Forelimb muscle (tissue), 1 donor: ENCODE measurements around the gene NUDT4. TPM values are rescaled to one million over a fixed set of nuclear protein-coding genes. Genes with fewer than 3 reads are reported as not detected.
"Not testable (repeated sequence)": the region's sequence is repeated elsewhere in the genome, so short reads cannot be mapped to it uniquely, and the experiment has no call there.

Experiments
- DNase-seq: peaks from one replicate; pipeline ENCODE4 v3.0.0-alpha.2; 2013; ENCODE audit warnings: low read depth
- polyA plus RNA-seq: library from polyadenylated mRNA; unstranded; fragments of 120-200 nt; gene quantifications from one replicate; pipeline ENCODE4 v1.2.1, GENCODE V29; 2013; ENCODE audit not compliant: insufficient read length

The NUDT4 gene
- polyA plus RNA-seq, 1 donor, result 74.8 TPM

DNA sequence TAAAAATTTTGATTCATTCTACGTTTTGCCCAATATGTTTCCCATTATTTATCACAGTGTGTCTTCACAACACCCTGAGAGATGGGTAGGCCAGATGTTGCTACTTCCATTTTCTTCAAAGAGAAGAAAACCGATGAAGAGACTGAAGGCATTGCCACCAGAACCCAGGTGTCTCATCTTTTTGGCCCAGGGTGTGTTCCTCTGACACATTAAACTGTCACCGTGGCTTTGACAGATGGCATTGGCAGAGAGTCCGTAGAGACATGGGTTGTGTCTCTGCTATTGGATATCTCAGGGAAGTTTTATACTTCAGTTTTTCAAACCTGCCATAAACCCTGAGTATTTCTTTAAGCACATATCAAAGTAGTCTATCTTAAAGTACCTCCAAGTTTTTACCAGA, 11.3 kb upstream of the NUDT4 start:
- no peak for DNase-seq

DNA sequence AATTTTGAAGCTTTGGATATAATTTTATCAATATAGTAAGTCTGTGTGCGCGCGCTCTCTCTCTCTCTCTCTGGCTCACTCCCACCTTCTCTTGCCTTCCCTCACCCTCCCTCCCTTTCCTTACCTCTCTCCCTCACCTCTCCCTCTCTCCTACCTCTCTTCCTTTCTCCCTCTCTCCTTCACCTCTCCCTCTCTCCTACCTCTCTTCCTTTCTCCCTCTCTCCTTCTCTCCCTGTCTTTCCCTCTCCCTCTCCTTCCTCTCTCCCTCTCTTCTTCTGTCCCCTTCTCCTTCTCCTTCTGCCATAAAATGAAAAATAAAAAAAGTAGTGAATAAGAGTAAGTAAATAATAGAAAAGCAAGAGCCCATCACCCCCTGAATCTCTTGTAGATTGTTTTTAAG, 9.0 kb upstream of the NUDT4 start:
- DNase-seq, result no peak

DNA sequence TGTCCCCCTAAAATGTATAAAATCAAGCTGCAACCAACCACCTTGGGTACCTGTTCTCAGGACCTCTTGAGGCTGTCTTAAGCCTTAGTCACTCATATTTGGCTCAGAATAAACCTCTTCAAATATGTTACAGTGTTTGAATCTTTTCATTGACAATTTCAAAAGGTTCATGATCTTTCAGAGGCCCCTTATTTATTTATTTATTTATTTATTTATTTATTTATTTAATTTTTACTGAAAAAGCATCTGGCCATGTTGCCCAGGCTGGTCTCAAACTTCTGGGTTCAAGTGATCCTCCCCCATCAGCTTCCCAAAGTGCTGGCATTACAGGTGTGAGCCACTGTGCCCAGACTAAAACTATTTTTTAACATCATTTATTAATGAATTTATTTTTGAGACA, 8.2 kb upstream of the NUDT4 start:
- DNase-seq, result no peak

DNA sequence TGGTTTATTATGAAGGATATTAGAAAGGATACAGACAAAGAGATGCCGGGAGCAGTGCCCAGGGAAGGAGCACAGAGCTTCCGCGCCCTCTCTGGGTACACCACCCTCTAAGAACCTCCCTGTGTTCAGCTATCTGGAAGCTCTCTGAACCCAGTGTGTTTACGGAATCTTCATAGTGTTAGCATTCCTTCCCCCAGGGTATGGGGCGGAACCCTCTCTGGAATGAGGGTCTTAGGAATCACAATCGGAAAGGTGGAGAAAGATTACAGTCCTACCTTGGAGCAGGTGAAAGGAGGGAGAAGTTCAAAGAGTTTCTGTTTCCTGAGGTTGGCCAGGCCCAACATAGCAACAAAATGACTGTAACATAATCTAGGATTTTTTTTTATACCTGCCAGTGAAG, 6.8 kb upstream of the NUDT4 start:
- DNase-seq, result no peak

DNA sequence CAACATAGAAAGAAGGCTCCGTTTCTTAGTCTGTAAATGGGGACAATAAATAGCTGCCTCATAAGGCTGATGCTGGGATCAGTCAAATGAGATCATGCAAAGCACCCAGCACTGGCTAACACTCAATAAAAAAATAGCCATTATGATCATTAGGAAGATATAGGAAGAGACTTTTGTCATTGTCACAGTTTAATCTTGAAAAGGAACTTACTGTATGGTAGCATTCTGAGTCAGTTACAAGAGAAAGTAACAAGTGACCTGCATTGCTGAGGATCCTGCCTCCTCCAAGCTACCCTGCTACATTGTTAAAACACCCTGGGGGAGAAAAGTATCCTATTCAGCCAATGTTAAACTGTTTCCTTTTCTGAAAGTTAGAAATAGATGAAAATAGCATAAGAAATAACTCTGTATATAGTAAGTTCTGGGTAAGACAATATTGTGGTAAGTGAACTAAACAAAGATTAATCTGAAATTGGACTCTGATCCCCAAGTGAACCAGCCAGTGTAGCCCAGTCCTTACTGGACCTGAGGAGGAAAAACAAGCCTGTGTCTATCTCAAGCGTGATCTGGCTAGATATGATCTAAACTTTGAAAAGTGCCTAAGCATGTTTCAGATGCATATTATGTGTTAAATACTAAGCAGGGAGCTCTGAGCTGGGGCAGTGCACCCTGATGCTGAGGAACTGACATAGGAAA, 3.6 kb upstream of the NUDT4 start:
- DNase-seq, result no peak

DNA sequence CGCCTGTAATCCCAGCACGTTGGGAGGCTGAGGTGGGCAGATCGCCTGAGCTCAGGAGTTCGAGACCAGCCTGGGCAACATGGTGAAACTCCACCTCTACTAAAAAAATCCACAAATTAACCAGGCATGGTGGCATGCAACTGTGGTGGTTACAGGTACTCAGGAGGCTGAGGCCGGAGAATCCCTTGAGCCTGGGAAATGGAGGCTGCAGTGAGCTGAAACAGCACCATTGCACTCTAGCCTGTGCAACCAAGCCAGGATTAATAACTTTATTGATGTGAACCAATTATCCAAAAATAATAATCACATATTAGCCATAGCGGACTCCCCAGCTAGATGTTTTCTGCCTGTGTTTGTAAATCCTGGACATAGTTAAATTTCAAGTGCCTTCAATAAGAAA, 1.8 kb upstream of the NUDT4 start:
- DNase-seq, result no peak

DNA sequence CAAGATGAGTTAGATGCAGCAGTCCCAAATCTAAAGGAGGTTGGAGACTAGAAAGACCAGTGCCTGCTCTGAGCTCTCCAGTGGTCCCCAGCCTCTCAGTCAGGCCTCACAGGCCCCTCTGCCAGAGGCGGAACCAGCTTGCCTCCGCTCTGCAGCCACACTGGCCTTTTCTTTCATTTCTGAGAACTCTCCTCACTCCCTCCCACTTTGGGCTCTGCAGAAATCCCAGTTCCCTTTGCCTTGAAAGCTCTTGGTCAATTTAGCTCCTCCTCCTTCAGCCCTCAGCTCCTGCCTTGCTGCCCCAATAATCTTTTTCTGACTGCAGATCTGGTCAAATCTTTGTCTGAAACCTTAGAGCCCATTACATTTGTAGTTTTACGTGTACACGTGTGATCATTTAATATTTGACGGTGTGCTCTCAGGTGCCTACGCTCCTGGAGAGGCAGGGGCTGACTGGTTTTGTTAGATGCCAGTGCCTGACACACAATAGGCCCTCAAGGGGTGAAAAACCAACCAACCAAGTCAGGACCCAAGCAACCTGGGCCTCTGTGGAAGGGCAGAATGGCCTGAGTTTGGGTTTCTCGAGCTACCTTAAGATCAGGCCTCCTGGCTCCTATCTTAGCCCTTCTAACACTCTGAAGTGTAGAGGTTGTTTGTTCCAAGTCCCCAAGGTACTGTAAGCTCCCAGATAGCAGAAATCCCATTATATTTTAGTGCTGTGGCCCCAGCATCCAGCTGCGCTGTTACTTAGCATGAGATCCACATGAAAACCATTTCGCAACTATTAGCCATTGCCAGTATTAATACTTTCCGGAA, 1.1 kb upstream of the NUDT4 start:
- DNase-seq, result no peak

DNA sequence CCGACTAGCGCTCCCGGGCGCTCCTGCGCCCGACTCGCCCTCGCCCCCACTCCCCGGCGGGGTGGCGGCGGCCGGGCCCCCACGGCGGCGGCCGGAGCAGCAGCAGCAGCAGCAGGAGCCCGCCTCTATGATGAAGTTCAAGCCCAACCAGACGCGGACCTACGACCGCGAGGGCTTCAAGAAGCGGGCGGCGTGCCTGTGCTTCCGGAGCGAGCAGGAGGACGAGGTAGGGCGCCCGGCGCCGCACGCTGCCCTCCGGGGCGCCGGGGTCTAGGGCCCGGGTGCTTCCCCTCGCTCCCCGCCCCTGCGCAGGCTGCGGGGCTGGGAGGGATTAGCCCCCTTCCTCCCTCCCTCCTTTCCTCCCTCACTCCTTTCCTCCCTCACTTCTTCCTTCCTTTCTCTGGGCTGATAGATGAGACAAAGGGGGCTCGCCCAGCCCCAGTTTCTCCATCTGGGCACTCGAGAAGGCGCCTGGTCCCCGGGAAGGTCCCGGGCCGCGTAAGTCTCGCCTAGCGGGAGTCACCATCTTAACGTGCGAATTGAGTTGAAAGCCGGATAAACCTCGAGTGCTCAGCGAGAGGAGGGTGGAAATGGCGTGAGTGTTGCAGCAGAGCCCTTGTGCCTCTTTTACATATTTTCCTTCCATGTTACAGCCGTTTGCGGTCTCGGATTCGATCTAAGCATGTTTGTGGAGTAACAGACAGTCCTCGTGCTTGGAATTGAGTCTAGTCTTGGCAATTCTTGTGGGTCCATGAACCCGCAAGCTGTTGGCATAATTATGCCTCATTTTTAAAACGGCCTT, 672 bp downstream of the NUDT4 start:
- not testable (repeated sequence) for DNase-seq

DNA sequence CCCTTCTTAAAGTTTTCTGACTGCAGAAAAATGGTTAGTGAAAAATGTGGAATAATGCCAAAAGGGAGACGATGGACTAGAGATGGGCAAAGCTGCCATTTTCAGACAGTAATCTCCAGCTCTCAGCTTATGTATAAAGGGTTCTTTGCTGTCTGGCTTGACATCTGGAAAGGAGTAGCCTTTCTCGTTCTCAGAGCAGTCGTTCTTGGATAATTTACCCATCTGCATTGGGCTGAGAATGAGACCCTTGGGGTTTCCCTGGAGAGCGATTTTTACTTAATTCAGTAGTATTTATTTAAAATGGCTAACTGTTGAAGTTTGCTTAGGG, 1.2 kb downstream of the NUDT4 start:
- peak; percentile 59 for DNase-seq

DNA sequence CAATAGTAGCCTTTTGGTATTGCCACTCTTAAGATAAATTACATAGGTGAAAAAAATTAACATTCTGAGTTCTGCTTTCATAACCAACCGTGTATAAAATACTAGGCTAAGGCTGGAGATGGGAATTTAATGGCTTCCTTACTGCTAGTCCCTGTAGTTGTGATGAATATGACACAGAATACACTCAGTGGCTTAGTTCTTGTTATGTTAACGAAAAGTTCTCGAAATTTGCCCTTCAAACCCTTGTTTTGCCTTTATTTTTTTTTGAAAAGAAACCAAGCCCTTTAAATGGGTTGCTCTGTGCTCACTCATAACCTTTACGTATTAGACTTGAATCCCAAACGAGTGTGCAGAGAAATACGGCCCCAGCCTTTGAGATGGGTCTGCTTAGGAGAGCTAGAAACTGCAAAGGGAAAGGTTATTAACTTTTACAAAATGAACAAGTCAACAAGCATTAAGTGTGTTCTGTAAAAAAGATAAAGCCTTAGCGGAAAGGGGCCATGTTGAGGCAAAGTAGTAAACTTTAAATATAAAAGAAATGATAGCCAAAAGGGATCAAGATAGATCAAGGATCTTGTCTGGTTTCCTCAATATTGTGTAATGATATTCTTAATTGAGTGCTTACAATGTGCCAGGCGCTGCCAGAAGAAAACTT, 1.7 kb downstream of the NUDT4 start:
- DNase-seq, result no peak

DNA sequence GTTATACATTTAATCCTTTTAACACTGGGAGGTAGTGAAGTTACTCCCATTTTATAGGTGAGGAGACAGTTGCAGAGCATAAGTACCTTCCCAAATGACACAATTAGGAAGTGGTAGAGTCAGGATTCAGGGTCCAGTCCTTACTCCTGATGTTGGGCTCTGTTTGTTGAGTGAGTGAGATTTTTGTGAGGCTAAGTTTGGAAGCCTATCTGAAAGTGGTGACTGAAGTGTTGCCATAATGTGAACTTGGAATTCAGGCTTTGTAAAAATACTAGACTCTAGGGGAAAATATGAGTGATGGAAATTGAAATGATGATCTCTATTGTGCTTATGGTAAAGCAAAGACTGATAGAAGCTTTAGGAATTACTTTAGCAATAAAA, 2.2 kb downstream of the NUDT4 start:
- DNase-seq, result no peak

DNA sequence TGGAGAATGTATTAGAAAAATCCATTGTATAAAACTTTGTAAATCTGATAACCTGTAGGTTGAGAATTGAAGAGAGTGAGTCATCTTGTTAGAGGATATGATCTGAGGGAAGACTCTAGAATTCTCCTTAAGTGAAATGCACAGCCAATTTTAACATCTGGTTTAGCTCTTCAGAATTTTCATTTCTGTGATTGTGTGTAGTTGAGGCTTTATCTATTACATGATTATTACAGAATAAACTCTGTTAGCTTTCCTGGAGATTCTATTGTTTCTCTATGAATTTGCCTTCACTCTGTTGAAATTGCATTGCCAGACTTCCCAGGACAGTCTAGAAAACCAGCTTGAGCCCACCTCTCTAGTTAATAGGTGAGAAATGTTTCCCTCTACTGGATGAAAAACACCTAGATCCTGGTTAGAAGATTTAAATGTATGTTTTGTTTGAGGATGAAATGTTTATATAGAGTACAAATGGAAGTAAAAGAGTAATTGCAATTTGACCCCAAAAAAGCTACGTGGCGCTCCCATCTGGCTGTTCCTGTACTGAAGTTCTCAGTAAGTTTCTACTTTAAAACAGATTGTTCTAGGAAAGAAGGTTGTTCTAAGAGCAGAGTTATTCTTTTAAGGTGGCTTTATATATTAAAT, 2.9 kb downstream of the NUDT4 start:
- DNase-seq, result no peak

DNA sequence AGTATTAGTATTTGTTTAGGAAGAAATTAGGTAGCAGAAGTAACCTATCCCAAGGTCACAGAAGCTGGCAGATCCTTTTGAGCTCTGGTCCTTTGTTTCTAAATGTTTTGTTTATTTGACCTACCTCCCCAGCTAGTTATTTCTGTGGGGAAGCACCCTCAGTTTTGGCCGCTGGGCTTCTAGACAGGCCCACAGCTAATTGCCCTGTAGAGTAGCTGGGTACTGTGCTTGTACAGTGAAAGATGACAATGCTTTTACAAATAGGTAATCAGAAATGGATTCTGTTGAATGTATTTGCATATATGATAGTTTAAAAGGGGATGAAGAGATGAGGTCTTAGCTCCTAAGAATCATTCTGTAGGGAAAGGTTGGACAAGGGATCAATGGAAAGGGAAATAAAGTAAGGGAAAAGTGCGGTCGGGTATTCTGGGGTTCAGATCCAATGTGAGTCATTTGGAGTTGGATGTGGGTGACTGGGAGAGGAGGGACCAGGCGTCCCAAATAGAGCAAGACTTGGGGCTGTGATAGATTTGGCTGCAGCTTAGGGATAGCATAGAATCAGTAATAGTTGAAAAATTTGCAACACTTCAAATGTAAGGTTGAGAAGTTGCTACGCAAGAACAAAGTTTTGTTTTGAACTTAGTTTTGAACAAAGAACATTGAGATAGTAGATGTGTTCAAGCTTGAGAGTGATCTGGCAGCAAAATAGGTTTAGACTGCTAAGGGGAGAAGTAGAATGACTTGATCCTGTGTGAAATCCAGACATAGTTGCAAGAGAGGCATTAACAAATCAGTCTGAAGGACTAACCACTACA, 3.6 kb downstream of the NUDT4 start:
- no peak for DNase-seq

DNA sequence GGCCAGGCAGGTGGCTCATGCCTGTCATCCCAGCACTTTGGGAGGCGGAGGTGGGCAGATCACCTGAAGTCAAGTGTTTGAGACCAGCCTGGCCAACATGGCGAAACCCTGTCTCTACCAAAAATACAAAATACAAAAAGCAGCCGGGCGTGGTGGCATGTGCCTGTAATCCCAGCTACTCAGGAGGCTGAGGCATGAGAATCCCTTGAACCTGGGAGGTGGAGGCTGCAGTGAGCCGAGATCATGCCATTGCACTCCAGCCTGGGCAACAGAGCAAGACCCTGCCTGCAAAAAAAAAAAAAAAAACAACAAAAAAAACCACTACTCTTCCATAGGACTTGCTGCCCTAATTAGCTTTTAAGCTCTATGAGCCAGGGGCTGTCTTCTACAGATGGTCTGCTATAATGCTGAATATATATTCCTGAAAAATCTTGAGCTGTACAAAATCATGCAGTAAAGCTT, 4.3 kb downstream of the NUDT4 start:
- not testable (repeated sequence) for DNase-seq

DNA sequence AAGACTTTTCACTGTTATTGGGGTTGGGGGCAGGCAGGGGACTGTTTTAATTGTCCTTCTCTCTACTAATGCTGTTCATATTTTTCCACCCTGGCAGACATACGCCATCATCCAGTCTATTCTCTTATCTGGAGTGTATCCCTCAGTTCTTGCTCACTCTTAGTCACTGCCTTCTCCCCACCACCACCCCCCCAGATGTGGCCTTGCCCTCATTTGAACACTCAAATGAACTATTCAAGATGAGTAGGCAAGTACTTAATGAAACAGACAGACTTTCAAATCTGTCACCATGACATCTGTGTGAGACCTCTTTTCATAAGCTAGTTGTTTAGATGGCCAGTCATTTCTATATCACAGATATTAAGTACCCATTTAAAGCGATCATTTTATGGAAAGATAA, 10.1 kb downstream of the NUDT4 start:
- no peak for DNase-seq

DNA sequence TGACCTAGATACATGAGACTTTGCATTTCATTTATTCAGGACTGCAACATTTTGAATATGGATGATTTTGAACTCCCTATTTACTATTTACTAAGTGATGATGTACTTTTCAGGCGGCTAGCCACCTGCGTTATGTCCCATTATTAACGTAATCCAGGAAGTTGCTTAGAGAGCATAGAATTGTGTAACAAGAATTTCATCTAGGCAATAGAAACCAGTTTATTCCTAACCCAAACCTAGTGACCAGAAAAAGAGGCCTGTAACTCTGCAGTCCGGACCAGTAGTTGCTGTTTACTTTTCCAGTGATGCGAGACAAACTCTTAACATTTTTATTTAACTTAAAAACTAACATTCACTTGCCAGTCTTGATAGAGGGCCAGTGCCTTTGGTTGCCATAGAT, 12.3 kb downstream of the NUDT4 start:
- no peak for DNase-seq

DNA sequence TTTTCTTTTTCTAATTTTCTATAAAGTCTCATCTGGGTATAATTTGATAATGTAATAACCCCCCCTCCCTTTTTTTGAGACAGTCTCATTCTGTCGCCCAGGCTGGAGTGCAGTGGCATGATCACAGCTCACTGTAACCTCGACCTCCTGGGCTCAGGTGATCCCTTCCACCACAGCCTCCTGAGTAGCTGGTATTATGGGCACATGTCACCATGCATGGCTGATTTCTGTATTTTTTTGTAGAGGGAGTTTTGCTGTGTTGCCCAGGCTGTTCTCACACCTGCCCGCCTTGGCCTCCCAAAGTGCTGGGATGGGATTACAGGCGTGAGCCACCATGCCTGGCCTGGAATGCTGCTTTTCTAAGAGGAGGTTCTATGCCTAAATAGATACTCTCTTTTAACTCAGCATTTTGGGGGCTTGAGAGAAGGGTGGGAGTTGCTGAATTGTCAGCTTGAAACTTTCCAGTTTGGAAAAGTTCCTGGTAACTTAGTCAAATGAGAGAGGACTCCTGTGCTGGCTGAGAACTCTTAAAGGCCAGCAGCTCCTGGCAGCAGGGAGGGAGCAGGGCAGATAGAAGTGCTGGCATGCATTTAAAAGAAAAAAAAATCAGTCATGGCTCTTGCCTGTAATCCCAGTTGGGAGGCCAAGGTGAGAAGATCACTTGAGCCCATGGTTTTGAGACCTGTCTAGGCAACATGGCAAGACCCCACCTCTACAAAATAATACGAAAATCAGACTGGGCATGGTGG, 13.0 kb downstream of the NUDT4 start:
- DNase-seq, result no peak

DNA sequence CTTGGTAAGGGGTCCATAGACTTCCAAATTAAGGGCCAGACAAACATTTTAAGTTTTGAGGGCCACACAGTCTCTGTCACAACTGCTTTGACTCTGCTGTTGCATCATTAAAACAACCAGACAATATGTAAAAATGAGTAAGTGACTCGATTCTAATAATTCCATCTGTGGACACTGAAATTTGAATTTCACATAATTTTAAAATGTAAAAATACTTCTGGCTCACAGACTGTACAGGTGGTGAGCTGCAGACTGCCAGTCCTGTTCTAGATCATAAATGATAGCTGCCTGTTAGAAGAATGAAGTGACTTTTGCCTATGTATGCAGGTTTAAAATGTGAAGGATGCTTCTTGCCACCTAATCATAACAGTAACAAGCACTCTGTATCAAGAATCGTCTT, 15.7 kb downstream of the NUDT4 start:
- no peak for DNase-seq

DNA sequence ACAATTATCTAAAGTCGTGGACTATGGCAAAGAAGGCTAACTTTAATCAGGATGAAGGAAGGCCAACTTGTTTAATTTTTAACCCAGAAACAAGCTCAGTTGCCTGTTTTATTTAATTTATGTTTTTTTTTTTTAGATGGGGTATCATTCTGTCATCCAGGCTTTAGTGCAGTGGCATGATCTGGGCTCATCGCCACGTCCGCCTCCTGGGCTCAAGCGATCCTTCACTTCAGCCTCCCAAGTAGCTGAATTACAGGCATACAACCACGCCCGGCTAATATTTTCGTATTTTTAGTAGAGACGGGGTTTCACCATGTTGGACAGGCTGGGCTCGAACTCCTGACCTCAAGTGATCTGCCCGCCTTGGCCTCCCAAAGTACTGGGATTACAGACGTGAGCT, 19.7 kb downstream of the NUDT4 start:
- no peak for DNase-seq
